Esophagus muscularis mucosa (tissue), 4 donors: Measurements from ENCODE around the gene PRRX2. TPM values are rescaled to one million over a fixed set of nuclear protein-coding genes. Genes with fewer than 3 reads are reported as not detected.

ENCODE experiments used
- DNase-seq: peaks from one replicate; pipeline ENCODE4 v3.0.0-alpha.2; 2017; ENCODE audit errors: extremely low spot score
- H3K27ac ChIP-seq, 4 donors: fragments of 200-600 bp; sonication (generic); replicated peaks in 1 of 4; 1 replicate in 3 of 4; 2 replicates in 1 of 4; pipeline ENCODE4 v1.5.1; 2016 to 2019; ENCODE audit warnings: mild to moderate bottlenecking in 1 of 4
- H3K27me3 ChIP-seq, 4 donors: fragments of 200-600 bp; sonication (generic); one replicate each; pipeline versions ENCODE4 v1.5.1 to v1.6.0; 2016 to 2019
- H3K36me3 ChIP-seq, 4 donors: fragments of 200-600 bp; sonication (generic); one replicate each; pipeline ENCODE4 v1.5.1; 2016 to 2019
- H3K4me1 ChIP-seq, 4 donors: fragments of 200-600 bp; sonication (generic); one replicate each; pipeline ENCODE4 v1.5.1; 2016 to 2019
- H3K4me3 ChIP-seq, 4 donors: fragments of 200-600 bp; sonication (generic); 1 replicate in 2 of 4; 2 replicates in 2 of 4; pipeline ENCODE4 v1.5.1; 2016 to 2019; ENCODE audit warnings: mild to moderate bottlenecking in 4 of 4, moderate library complexity in 1 of 4
- H3K9me3 ChIP-seq, 4 donors: fragments of 200-600 bp; sonication (generic); 1 replicate in 3 of 4; 2 replicates in 1 of 4; pipeline ENCODE4 v1.5.1; 2016 to 2019
- CTCF ChIP-seq, 3 experiments: fragments of 200-600 bp in 2 of 3; fragments of 450-650 bp in 1 of 3; sonication (generic) in 2 of 3; IDR thresholded peaks; one replicate each; pipeline ENCODE4 v1.5.1; 2017 to 2019; ENCODE audit warnings: antibody characterized with exemption in 3 of 3, mild to moderate bottlenecking in 2 of 3, moderate library complexity in 1 of 3
- EP300 ChIP-seq: sonication (generic); formaldehyde crosslinking; IDR thresholded peaks from one replicate; pipeline ENCODE4 v1.6.1; 2017; ENCODE audit warnings: antibody characterized with exemption
- POLR2A ChIP-seq: fragments of 450-650 bp; IDR thresholded peaks from one replicate; pipeline ENCODE4 v1.6.1; 2017; ENCODE audit warnings: antibody characterized with exemption, moderate library complexity, mild to moderate bottlenecking, low read depth
- POLR2AphosphoS5 ChIP-seq, 2 donors: sonication (generic); formaldehyde crosslinking; IDR thresholded peaks; one replicate each; pipeline ENCODE4 v1.6.1; 2017; ENCODE audit warnings: antibody characterized with exemption in 2 of 2
- WGBS: methylation state at CpG from one replicate; pipeline ENCODE4 v1.1.5; 2018; 5-methylcytosine and 5-hydroxymethylcytosine counted together
- intact Hi-C: fragments of 100-400 bp; cut with DNase I; formaldehyde crosslinking; loops from one replicate; pipeline ENCODE4 v1.15.1; 2023
- total RNA-seq, 4 donors: library from RNA; depleted of rRNA; stranded (reverse); fragments of >200 nt; gene quantifications; one replicate each; pipeline versions ENCODE4 v1.1.0 to v1.2.1, GENCODE V29; 2016

Gene PRRX2
- total RNA-seq, 4 donors from 2014 or later = 1.7 to 13.1 (median 6.2) TPM

- no peaks in the 10 kb centered on the region for H3K36me3 ChIP-seq
- no peaks in the 10 kb centered on the region for H3K9me3 ChIP-seq
- 86% methylated on average over 3 of the region's 3 CpGs for WGBS
- H3K27ac ChIP-seq = peak overlapping the region in 1 of 4 donors; percentile 77
- no peak overlapping the region for H3K4me3 ChIP-seq
- H3K4me1 ChIP-seq = peaks cover 6 to 28% (median 25%) of the 10 kb centered on the region in 4 donors
- TF ChIP-seq EP300 = no peak
- no peak for TF ChIP-seq POLR2AphosphoS5 (IDR thresholded peaks at IDR 0.05)
- no peak for TF ChIP-seq POLR2A
- no peak for TF ChIP-seq CTCF (IDR thresholded peaks at IDR 0.05)
- intact Hi-C loops = no loop called here
- no peak for DNase-seq
- H3K27me3 ChIP-seq = peaks cover 0 to 39% (median 0%) of the 10 kb centered on the region in 4 donors
These were observed 30.4 kb downstream of the PRRX2 start for GRCh38 chr9:129695870-129696269.

- Histone ChIP-seq H3K4me1 (peaks cover 6 to 28% (median 25%) of the 10 kb centered on the region in 4 donors), H3K36me3 (no peaks in the 10 kb centered on the region), H3K4me3 (peak overlapping the region; percentile 50 to 68 (median 56)), H3K27me3 (peaks cover 0 to 44% (median 0%) of the 10 kb centered on the region in 4 donors), H3K27ac (peak overlapping the region; percentile 66 to 78 (median 76)), H3K9me3 (no peaks in the 10 kb centered on the region)
- no peak for DNase-seq
- no peak for TF ChIP-seq CTCF (IDR thresholded peaks at IDR 0.05)
- peak in 1 of 2 donors; percentile 22 for TF ChIP-seq POLR2AphosphoS5 (IDR thresholded peaks at IDR 0.05)
- 8% methylated on average over 37 of the region's 71 CpGs for WGBS
- intact Hi-C loops = no loop called here
These were observed 31.7 kb downstream of the PRRX2 start for GRCh38 chr9:129696944-129697655.

GRCh38 chr9:129697656-129698253, 32.3 kb downstream of the PRRX2 start:
- WGBS = 15% methylated on average over 10 of the region's 25 CpGs
- TF ChIP-seq POLR2AphosphoS5 (IDR thresholded peaks at IDR 0.05) (no peak), EP300 (no peak), POLR2A (no peak), CTCF (IDR thresholded peaks at IDR 0.05) (no peak)
- H3K36me3 ChIP-seq = no peaks in the 10 kb centered on the region
- peak overlapping the region; percentile 66 to 78 (median 76) for H3K27ac ChIP-seq
- peak overlapping the region; percentile 50 to 68 (median 56) for H3K4me3 ChIP-seq
- no peaks in the 10 kb centered on the region for H3K9me3 ChIP-seq
- intact Hi-C loops = loop anchor here (2.0 kb wide), 1 partner anchor 21 kb away; no protein-coding TSS in a partner anchor
- peaks cover 10 to 34% (median 31%) of the 10 kb centered on the region in 4 donors for H3K4me1 ChIP-seq
- no peak for DNase-seq
- H3K27me3 ChIP-seq = peaks cover 0 to 44% (median 0%) of the 10 kb centered on the region in 4 donors

GRCh38 chr9:129698254-129698757, 32.9 kb downstream of the PRRX2 start:
- H3K27ac ChIP-seq = peak overlapping the region; percentile 66 to 78 (median 76)
- H3K4me1 ChIP-seq = peaks cover 15 to 40% (median 36%) of the 10 kb centered on the region in 4 donors
- H3K36me3 ChIP-seq = no peaks in the 10 kb centered on the region
- peaks cover 0 to 44% (median 0%) of the 10 kb centered on the region in 4 donors for H3K27me3 ChIP-seq
- no peak for DNase-seq
- no peaks in the 10 kb centered on the region for H3K9me3 ChIP-seq
- TF ChIP-seq EP300 (no peak), CTCF (IDR thresholded peaks at IDR 0.05) (no peak), POLR2A (no peak), POLR2AphosphoS5 (IDR thresholded peaks at IDR 0.05) (peak in 1 of 2 donors; percentile 46)
- peak overlapping the region in 3 of 4 donors; percentile 50 to 68 (median 56) for H3K4me3 ChIP-seq
- intact Hi-C loops = loop anchor here (2.0 kb wide), 1 partner anchor 20 kb away; no protein-coding TSS in a partner anchor
- 64% methylated on average over 15 of the region's 17 CpGs for WGBS
